ENCODE results near the gene AP1M1.

Gene AP1M1

GRCh38 chr19:16159655-16160054 lies 38.1 kb upstream of the AP1M1 start:
- CTCF ChIA-PET: no interaction called here
- POLR2A ChIA-PET: no interaction called here
- TF ChIP-seq L3MBTL2 (conservative IDR thresholded peaks at IDR 0.05) (no peak), FOXK2 (IDR thresholded peaks at IDR 0.05) (no peak), CTBP1 (IDR thresholded peaks at IDR 0.05; ENCODE audit: borderline replicate concordance) (no peak), SUZ12 (IDR thresholded peaks at IDR 0.05) (no peak), BHLHE40 (IDR thresholded peaks at IDR 0.05; ENCODE audit: borderline replicate concordance) (no peak), PKNOX1 (IDR thresholded peaks at IDR 0.05) (no peak), NFRKB (IDR thresholded peaks at IDR 0.05) (no peak), HDGF (IDR thresholded peaks at IDR 0.05; ENCODE audit: borderline replicate concordance) (no peak), ARNT (IDR thresholded peaks at IDR 0.05) (no peak), SP1 (IDR thresholded peaks at IDR 0.05) (no peak), ELF4 (IDR thresholded peaks at IDR 0.05) (no peak), TARDBP (IDR thresholded peaks at IDR 0.05) (no peak), FOXM1 (IDR thresholded peaks at IDR 0.05; ENCODE audit: borderline replicate concordance) (no peak), ZNF384 (IDR thresholded peaks at IDR 0.05) (no peak), FOXA1 (IDR thresholded peaks at IDR 0.05) (no peak), LEF1 (IDR thresholded peaks at IDR 0.05; ENCODE audit: borderline replicate concordance) (no peak)
- DNase-seq (ENCODE audit: extremely low spot score): no peak

- ChIA-PET CTCF (no interaction called here), POLR2A (no interaction called here)
- no peak for DNase-seq (ENCODE audit: extremely low spot score)
- TF ChIP-seq CTBP1 (IDR thresholded peaks at IDR 0.05; ENCODE audit: borderline replicate concordance) (no peak), NFRKB (IDR thresholded peaks at IDR 0.05) (no peak), ZNF384 (IDR thresholded peaks at IDR 0.05) (no peak), FOXM1 (IDR thresholded peaks at IDR 0.05; ENCODE audit: borderline replicate concordance) (no peak), HDGF (IDR thresholded peaks at IDR 0.05; ENCODE audit: borderline replicate concordance) (no peak), ELF4 (IDR thresholded peaks at IDR 0.05) (no peak), LEF1 (IDR thresholded peaks at IDR 0.05; ENCODE audit: borderline replicate concordance) (no peak), BHLHE40 (IDR thresholded peaks at IDR 0.05; ENCODE audit: borderline replicate concordance) (no peak), ARNT (IDR thresholded peaks at IDR 0.05) (no peak), FOXK2 (IDR thresholded peaks at IDR 0.05) (no peak), SP1 (IDR thresholded peaks at IDR 0.05) (no peak), TARDBP (IDR thresholded peaks at IDR 0.05) (no peak), SUZ12 (IDR thresholded peaks at IDR 0.05) (no peak), FOXA1 (IDR thresholded peaks at IDR 0.05) (no peak)
These were observed 37.2 kb upstream of the AP1M1 start for GRCh38 chr19:16160445-16160942.

GRCh38 chr19:16160943-16161560 lies 36.7 kb upstream of the AP1M1 start:
- TF ChIP-seq ELF4 (IDR thresholded peaks at IDR 0.05) (no peak), L3MBTL2 (conservative IDR thresholded peaks at IDR 0.05) (no peak), SUZ12 (IDR thresholded peaks at IDR 0.05) (no peak), PKNOX1 (IDR thresholded peaks at IDR 0.05) (no peak), CTBP1 (IDR thresholded peaks at IDR 0.05; ENCODE audit: borderline replicate concordance) (no peak), FOXM1 (IDR thresholded peaks at IDR 0.05; ENCODE audit: borderline replicate concordance) (no peak), HDGF (IDR thresholded peaks at IDR 0.05; ENCODE audit: borderline replicate concordance) (no peak), SP1 (IDR thresholded peaks at IDR 0.05) (no peak), ZNF384 (IDR thresholded peaks at IDR 0.05) (no peak)
- DNase-seq (ENCODE audit: extremely low spot score): no peak
- ChIA-PET CTCF (no interaction called here), POLR2A (interaction anchor here (0.6 kb wide), 1 partner anchor 745 kb away, joined by 3 read pairs; no protein-coding TSS in a partner anchor)

GRCh38 chr19:16161840-16162239 lies 35.9 kb upstream of the AP1M1 start:
- ChIA-PET CTCF (no interaction called here), POLR2A (interaction anchor here (0.6 kb wide), 1 partner anchor 746 kb away, joined by 3 read pairs; no protein-coding TSS in a partner anchor)
- DNase-seq (ENCODE audit: extremely low spot score): no peak
- TF ChIP-seq ZNF384 (IDR thresholded peaks at IDR 0.05): no peak

GRCh38 chr19:16164222-16164890 lies 33.4 kb upstream of the AP1M1 start:
- TF ChIP-seq FOXA1 (IDR thresholded peaks at IDR 0.05) (no peak), BHLHE40 (IDR thresholded peaks at IDR 0.05; ENCODE audit: borderline replicate concordance) (no peak), ELF4 (IDR thresholded peaks at IDR 0.05) (no peak), FOXK2 (IDR thresholded peaks at IDR 0.05) (no peak), ZNF384 (IDR thresholded peaks at IDR 0.05) (no peak), LEF1 (IDR thresholded peaks at IDR 0.05; ENCODE audit: borderline replicate concordance) (no peak), L3MBTL2 (conservative IDR thresholded peaks at IDR 0.05) (no peak)
- DNase-seq (ENCODE audit: extremely low spot score): no peak
- CTCF ChIA-PET: interaction anchor here (0.7 kb wide), 1 partner anchor 94 kb away, joined by 4 read pairs; no protein-coding TSS in a partner anchor
- POLR2A ChIA-PET: no interaction called here

GRCh38 chr19:16166417-16166816 lies 31.3 kb upstream of the AP1M1 start:
- no peak for DNase-seq (ENCODE audit: extremely low spot score)
- TF ChIP-seq BHLHE40 (IDR thresholded peaks at IDR 0.05; ENCODE audit: borderline replicate concordance) (no peak), CTBP1 (IDR thresholded peaks at IDR 0.05; ENCODE audit: borderline replicate concordance) (no peak), LEF1 (IDR thresholded peaks at IDR 0.05; ENCODE audit: borderline replicate concordance) (no peak), FOXA1 (IDR thresholded peaks at IDR 0.05) (no peak), PKNOX1 (IDR thresholded peaks at IDR 0.05) (no peak), HDGF (IDR thresholded peaks at IDR 0.05; ENCODE audit: borderline replicate concordance) (no peak), L3MBTL2 (conservative IDR thresholded peaks at IDR 0.05) (no peak), FOXM1 (IDR thresholded peaks at IDR 0.05; ENCODE audit: borderline replicate concordance) (no peak), TARDBP (IDR thresholded peaks at IDR 0.05) (no peak), NFRKB (IDR thresholded peaks at IDR 0.05) (no peak), ZNF384 (IDR thresholded peaks at IDR 0.05) (no peak), FOXK2 (IDR thresholded peaks at IDR 0.05) (no peak), SP1 (IDR thresholded peaks at IDR 0.05) (no peak)
- CTCF ChIA-PET: no interaction called here
- POLR2A ChIA-PET: no interaction called here
